Panc1 (cell line): ENCODE data around the gene TFAM. TPM values are rescaled to one million over a fixed set of nuclear protein-coding genes. Genes with fewer than 3 reads are reported as not detected.

Experiments used
- ATAC-seq: fragments of 200-7000 bp; cut with Tn5 transposase; 2 replicates; pipeline ENCODE4 v1.9.1; 2020; ENCODE audit warnings: mild to moderate bottlenecking, moderate library complexity
- BruUV-seq: library from RNA; stranded (reverse); fragments of 400-500 nt; replicated peaks from 2 replicates; lab custom pipeline; 2021; lab: Mats Ljungman, UMichigan
- CTCF ChIA-PET: fragments of 300-600 bp; sonication (Branson Sonifier 250); formaldehyde crosslinking; loops from one replicate; lab custom pipeline; 2022; ENCODE audit warnings: antibody characterized with exemption; lab: Charles Lee
- POLR2A ChIA-PET: fragments of 300-600 bp; sonication (Branson Sonifier 250); formaldehyde crosslinking; loops from one replicate; lab custom pipeline; 2022; ENCODE audit warnings: antibody characterized with exemption; lab: Charles Lee
- DNase-seq: peaks from one replicate; pipeline ENCODE4 v3.0.0-alpha.2; 2010; ENCODE audit warnings: low read depth, low spot score
- H3K27ac ChIP-seq: 2 replicates; pipeline ENCODE4 v1.5.1; 2011; ENCODE audit warnings: mild to moderate bottlenecking, low read length, inconsistent platforms
- H3K27me3 ChIP-seq: fragments of 200-500 bp; sonication (Bioruptor generic); 2 replicates; pipeline ENCODE4 v1.6.0; 2014; ENCODE audit warnings: low read length, inconsistent platforms; ENCODE audit not compliant: control insufficient read depth, insufficient read depth
- H3K36me3 ChIP-seq: fragments of 200-500 bp; sonication (Bioruptor generic); 2 replicates; pipeline ENCODE4 v1.5.1; 2014; ENCODE audit warnings: inconsistent platforms, mild to moderate bottlenecking, low read length, moderate library complexity; ENCODE audit not compliant: control insufficient read depth, insufficient read depth
- H3K4me1 ChIP-seq: 2 replicates; pipeline ENCODE4 v1.5.1; 2011; ENCODE audit warnings: inconsistent platforms, mild to moderate bottlenecking, low read length, moderate library complexity; ENCODE audit not compliant: control insufficient read depth, insufficient read depth
- H3K4me3 ChIP-seq, 2 experiments: 2 replicates each; pipeline ENCODE4 v1.5.1; 2011 to 2012; ENCODE audit warnings: low read depth in 2 of 2, low read length in 2 of 2, mild to moderate bottlenecking in 2 of 2, inconsistent platforms in 1 of 2, moderate library complexity in 1 of 2
- H3K9me3 ChIP-seq: fragments of 200-500 bp; sonication (Bioruptor generic); 2 replicates; pipeline ENCODE4 v1.5.1; 2014; ENCODE audit warnings: low read depth, mild to moderate bottlenecking, inconsistent platforms, low read length, moderate library complexity; ENCODE audit not compliant: control insufficient read depth, insufficient read depth
- POLR2AphosphoS5 ChIP-seq: IDR thresholded peaks from 2 replicates; pipeline ENCODE4 v1.6.1; 2012; ENCODE audit warnings: mild to moderate bottlenecking, low read depth, low read length, moderate library complexity
- SIN3A ChIP-seq: IDR thresholded peaks from 2 replicates; pipeline ENCODE4 v1.6.1; 2012; ENCODE audit warnings: low read depth, mild to moderate bottlenecking, low read length, moderate library complexity, borderline replicate concordance; ENCODE audit not compliant: insufficient read depth
- TCF7L2 ChIP-seq: IDR thresholded peaks from 2 replicates; pipeline ENCODE4 v1.6.1; 2011; ENCODE audit warnings: mild to moderate bottlenecking, low read depth, low read length, inconsistent platforms
- in situ Hi-C: cut with HindIII; loops from 2 replicates; pipeline ENCODE4 v1.10.0; 2016; ENCODE audit warnings: low sequenced_read_pairs, low pct_unique_long_range_greater_than_20kb
- intact Hi-C: fragments of 100-400 bp; cut with micrococcal nuclease; formaldehyde crosslinking; loops from one replicate; pipeline ENCODE4 v1.10.0; 2022; ENCODE audit not compliant: unreplicated experiment
- total RNA-seq: library from RNA; stranded (reverse); gene quantifications from one replicate; pipeline ENCODE4 v1.2.1, GENCODE V29; 2021; ENCODE audit not compliant: unreplicated experiment
- TF ChIP-seq, protein P1 (sequence below), 2 experiments: IDR thresholded peaks; 2 replicates each; pipeline ENCODE4 v1.6.1; 2011 to 2012; ENCODE audit warnings: low read depth in 2 of 2, control low read depth in 1 of 2, low read length in 1 of 2, mild to moderate bottlenecking in 1 of 2, moderate library complexity in 1 of 2; ENCODE audit not compliant: insufficient read depth in 1 of 2
- TF ChIP-seq, protein P2 (sequence below): fragments of 450-650 bp; IDR thresholded peaks from 2 replicates; pipeline ENCODE4 v1.5.1; 2017; ENCODE audit warnings: mild to moderate bottlenecking

The TFAM gene
- total RNA-seq, 1 experiment from 2014 or later = 78.2 TPM

DNA sequence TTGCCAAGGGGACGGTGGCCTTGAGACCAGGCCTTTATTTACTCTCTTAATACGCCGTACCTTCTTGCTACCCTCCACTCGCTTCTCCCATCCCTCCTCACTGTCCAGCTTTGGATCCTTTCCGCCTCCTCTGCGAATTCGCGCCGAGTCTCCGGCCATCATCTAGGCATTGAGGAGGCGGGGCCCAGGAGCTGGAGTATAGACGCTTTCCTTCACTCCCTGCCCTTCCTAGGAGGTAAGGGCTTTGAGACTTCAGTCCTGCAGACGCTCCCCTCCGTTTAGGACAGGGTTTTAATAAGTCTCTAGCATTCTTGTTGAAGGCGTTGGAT, 538 bp downstream of the TFAM start:
- ChIA-PET CTCF (interaction anchor here (0.6 kb wide), 1 partner anchor 59 kb away, joined by 6 read pairs; no protein-coding TSS in a partner anchor), POLR2A (no interaction called here)
- in situ Hi-C loops (no loop called here), intact Hi-C loops (no loop called here)
- no peaks in the 10 kb centered on the region for H3K27me3 ChIP-seq
- ATAC-seq (peak; percentile 61), DNase-seq (no peak)
- H3K27ac ChIP-seq = peak overlapping the region; percentile 98
- H3K9me3 ChIP-seq = no peaks in the 10 kb centered on the region
- H3K4me1 ChIP-seq = peaks cover 17% of the 10 kb centered on the region
- TF ChIP-seq SIN3A = no peak
- TF ChIP-seq TCF7L2 = no peak
- TF ChIP-seq, protein P1, sequence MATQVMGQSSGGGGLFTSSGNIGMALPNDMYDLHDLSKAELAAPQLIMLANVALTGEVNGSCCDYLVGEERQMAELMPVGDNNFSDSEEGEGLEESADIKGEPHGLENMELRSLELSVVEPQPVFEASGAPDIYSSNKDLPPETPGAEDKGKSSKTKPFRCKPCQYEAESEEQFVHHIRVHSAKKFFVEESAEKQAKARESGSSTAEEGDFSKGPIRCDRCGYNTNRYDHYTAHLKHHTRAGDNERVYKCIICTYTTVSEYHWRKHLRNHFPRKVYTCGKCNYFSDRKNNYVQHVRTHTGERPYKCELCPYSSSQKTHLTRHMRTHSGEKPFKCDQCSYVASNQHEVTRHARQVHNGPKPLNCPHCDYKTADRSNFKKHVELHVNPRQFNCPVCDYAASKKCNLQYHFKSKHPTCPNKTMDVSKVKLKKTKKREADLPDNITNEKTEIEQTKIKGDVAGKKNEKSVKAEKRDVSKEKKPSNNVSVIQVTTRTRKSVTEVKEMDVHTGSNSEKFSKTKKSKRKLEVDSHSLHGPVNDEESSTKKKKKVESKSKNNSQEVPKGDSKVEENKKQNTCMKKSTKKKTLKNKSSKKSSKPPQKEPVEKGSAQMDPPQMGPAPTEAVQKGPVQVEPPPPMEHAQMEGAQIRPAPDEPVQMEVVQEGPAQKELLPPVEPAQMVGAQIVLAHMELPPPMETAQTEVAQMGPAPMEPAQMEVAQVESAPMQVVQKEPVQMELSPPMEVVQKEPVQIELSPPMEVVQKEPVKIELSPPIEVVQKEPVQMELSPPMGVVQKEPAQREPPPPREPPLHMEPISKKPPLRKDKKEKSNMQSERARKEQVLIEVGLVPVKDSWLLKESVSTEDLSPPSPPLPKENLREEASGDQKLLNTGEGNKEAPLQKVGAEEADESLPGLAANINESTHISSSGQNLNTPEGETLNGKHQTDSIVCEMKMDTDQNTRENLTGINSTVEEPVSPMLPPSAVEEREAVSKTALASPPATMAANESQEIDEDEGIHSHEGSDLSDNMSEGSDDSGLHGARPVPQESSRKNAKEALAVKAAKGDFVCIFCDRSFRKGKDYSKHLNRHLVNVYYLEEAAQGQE (IDR thresholded peaks at IDR 0.05; ENCODE audit: insufficient read depth in 1 of 2, low read depth in 2 of 2, low read length in 1 of 2) = no peak
- TF ChIP-seq, protein P2, sequence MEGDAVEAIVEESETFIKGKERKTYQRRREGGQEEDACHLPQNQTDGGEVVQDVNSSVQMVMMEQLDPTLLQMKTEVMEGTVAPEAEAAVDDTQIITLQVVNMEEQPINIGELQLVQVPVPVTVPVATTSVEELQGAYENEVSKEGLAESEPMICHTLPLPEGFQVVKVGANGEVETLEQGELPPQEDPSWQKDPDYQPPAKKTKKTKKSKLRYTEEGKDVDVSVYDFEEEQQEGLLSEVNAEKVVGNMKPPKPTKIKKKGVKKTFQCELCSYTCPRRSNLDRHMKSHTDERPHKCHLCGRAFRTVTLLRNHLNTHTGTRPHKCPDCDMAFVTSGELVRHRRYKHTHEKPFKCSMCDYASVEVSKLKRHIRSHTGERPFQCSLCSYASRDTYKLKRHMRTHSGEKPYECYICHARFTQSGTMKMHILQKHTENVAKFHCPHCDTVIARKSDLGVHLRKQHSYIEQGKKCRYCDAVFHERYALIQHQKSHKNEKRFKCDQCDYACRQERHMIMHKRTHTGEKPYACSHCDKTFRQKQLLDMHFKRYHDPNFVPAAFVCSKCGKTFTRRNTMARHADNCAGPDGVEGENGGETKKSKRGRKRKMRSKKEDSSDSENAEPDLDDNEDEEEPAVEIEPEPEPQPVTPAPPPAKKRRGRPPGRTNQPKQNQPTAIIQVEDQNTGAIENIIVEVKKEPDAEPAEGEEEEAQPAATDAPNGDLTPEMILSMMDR = no peak
- no peak for TF ChIP-seq POLR2AphosphoS5
- peak overlapping the region; percentile 97 to 99 for H3K4me3 ChIP-seq
- H3K36me3 ChIP-seq = peaks cover 37% of the 10 kb centered on the region
- no TSS peak for BruUV-seq

DNA sequence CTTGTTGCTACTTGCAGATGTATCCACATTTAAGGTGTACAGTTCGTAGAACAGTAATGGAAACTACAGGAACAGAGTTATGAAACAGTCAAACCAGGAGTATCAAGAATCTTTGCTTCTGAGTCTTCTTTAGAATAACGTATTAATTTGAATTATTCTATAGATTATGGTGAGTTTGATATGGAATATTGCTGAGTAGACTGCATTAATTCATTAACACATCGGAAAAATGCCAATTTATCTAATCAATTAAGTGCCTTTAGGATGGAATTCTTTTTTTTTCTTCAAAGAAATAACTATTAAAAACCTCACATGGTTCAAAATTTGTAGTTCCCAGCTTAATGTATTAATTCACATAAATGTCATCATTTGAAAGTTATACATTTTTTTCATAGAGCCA, 3.8 kb downstream of the TFAM start:
- ChIA-PET POLR2A (no interaction called here), CTCF (no interaction called here)
- Histone ChIP-seq H3K36me3 (peaks cover 53% of the 10 kb centered on the region), H3K27ac (no peak overlapping the region), H3K4me3 (no peak overlapping the region), H3K27me3 (no peaks in the 10 kb centered on the region), H3K9me3 (no peaks in the 10 kb centered on the region), H3K4me1 (peaks cover 17% of the 10 kb centered on the region)
- no TSS peak for BruUV-seq
- TF ChIP-seq, protein P1 (IDR thresholded peaks at IDR 0.05; ENCODE audit: insufficient read depth in 1 of 2, low read depth in 2 of 2, low read length in 1 of 2) = no peak
- TF ChIP-seq TCF7L2 (no peak), SIN3A (no peak), POLR2AphosphoS5 (no peak)
- TF ChIP-seq, protein P2 = no peak
- no peak for DNase-seq
- intact Hi-C loops (no loop called here), in situ Hi-C loops (no loop called here)
- no peak for ATAC-seq
